HG03097 (cell line): ENCODE measurements around the gene PER1.

Source experiments
- ATAC-seq: cut with Tn5 transposase; IDR thresholded peaks from one replicate; pipeline ENCODE4 v1.9.1; 2021; ENCODE audit not compliant: unreplicated experiment, low FRiP score

The PER1 gene

GRCh38 chr17:8167526-8167925 lies 15.3 kb upstream of the PER1 start:
- ATAC-seq = no peak

- no peak for ATAC-seq
Measured at GRCh38 chr17:8166731-8167130, 14.5 kb upstream of the PER1 start.

- no peak for ATAC-seq
Measured at GRCh38 chr17:8164815-8165131, 12.6 kb upstream of the PER1 start.

- ATAC-seq = no peak
Measured at GRCh38 chr17:8163978-8164814, 12.0 kb upstream of the PER1 start.

GRCh38 chr17:8162997-8163977 lies 11.1 kb upstream of the PER1 start:
- ATAC-seq = no peak

- no peak for ATAC-seq
Measured at GRCh38 chr17:8162233-8162996, 10.2 kb upstream of the PER1 start, which contains the start of gene VAMP2. TSS of gene VAMP2 (minus strand) at chr17:8162948. CDS start at chr17:8162879, 69 bp downstream.

- no peak for ATAC-seq
Measured at GRCh38 chr17:8161289-8162232, 9.4 kb upstream of the PER1 start.

- no peak for ATAC-seq
Measured at GRCh38 chr17:8160741-8161221, 8.6 kb upstream of the PER1 start.

GRCh38 chr17:8160224-8160577 lies 8.0 kb upstream of the PER1 start:
- ATAC-seq = no peak

- ATAC-seq = no peak
Measured at GRCh38 chr17:8159459-8160223, 7.4 kb upstream of the PER1 start.

- ATAC-seq = no peak
Measured at GRCh38 chr17:8159032-8159400, 6.8 kb upstream of the PER1 start.

GRCh38 chr17:8158267-8159031 lies 6.2 kb upstream of the PER1 start:
- no peak for ATAC-seq

GRCh38 chr17:8156246-8156992 lies 4.2 kb upstream of the PER1 start:
- ATAC-seq = peak; percentile 65

GRCh38 chr17:8155996-8156245 lies 3.7 kb upstream of the PER1 start:
- ATAC-seq = no peak

GRCh38 chr17:8155231-8155995 lies 3.2 kb upstream of the PER1 start:
- no peak for ATAC-seq

GRCh38 chr17:8154608-8155155 lies 2.5 kb upstream of the PER1 start:
- ATAC-seq = no peak
